Measurements from ENCODE around the gene CUX1.

Gene CUX1

DNA sequence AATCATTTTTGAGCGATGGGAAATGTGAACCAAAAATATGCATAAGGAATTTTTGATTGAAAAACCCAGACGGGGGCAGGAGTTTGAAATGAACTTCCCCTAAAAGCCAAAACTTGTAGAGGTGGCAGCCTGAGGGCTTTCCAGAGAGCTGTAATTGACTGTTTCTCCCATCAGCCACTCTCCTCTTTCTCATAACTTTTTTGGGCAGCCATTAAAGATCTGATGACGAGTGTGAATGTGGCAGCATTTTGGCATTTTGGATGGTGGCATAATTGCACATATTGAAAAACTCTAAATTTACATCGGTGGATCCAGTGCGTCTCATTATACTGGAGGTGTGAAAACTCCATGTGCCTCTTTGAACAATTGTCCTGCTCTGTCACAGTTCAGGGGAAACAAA, 159.0 kb downstream of the CUX1 start:
- peaks cover 11% of the 10 kb centered on the region; the same call in 1 of the 2 replicates for H3K36me3 ChIP-seq (ENCODE audit: insufficient read depth, low read length)
- H2AFZ ChIP-seq (ENCODE audit: low read depth, low read length), result no peak overlapping the region
- no peak overlapping the region for H3K4me3 ChIP-seq (ENCODE audit: low read depth in 1 of 2, low read length in 2 of 2)
- H3K4me2 ChIP-seq (ENCODE audit: insufficient read depth, low read length), result no peak overlapping the region
- TF ChIP-seq, protein P1, sequence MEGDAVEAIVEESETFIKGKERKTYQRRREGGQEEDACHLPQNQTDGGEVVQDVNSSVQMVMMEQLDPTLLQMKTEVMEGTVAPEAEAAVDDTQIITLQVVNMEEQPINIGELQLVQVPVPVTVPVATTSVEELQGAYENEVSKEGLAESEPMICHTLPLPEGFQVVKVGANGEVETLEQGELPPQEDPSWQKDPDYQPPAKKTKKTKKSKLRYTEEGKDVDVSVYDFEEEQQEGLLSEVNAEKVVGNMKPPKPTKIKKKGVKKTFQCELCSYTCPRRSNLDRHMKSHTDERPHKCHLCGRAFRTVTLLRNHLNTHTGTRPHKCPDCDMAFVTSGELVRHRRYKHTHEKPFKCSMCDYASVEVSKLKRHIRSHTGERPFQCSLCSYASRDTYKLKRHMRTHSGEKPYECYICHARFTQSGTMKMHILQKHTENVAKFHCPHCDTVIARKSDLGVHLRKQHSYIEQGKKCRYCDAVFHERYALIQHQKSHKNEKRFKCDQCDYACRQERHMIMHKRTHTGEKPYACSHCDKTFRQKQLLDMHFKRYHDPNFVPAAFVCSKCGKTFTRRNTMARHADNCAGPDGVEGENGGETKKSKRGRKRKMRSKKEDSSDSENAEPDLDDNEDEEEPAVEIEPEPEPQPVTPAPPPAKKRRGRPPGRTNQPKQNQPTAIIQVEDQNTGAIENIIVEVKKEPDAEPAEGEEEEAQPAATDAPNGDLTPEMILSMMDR (IDR thresholded peaks at IDR 0.05; ENCODE audit: borderline replicate concordance, extremely low read depth, low read length, poor library complexity, severe bottlenecking), result no peak
- TF ChIP-seq EZH2 (IDR thresholded peaks at IDR 0.05; ENCODE audit: borderline replicate concordance, low read depth, low read length, severe bottlenecking), result no peak
- H3K27ac ChIP-seq (ENCODE audit: low read length), result no peak overlapping the region
- ATAC-seq (ENCODE audit: insufficient read depth, low read depth) (no peak), DNase-seq (no peak)
- H3K27me3 ChIP-seq (ENCODE audit: insufficient read depth, low read length, poor library complexity), result no peaks in the 10 kb centered on the region
- H3K79me2 ChIP-seq (ENCODE audit: insufficient read depth, low read length), result peaks cover 92% of the 10 kb centered on the region
- no peaks in the 10 kb centered on the region for H3K9me3 ChIP-seq (ENCODE audit: insufficient read depth, low read length, severe bottlenecking)
- peaks cover 10% of the 10 kb centered on the region for H4K20me1 ChIP-seq (ENCODE audit: insufficient read depth, low read length)
- no peaks in the 10 kb centered on the region for H3K4me1 ChIP-seq (ENCODE audit: insufficient read depth, low read length)
- no peak overlapping the region for H3K9ac ChIP-seq (ENCODE audit: low read depth, low read length)

DNA sequence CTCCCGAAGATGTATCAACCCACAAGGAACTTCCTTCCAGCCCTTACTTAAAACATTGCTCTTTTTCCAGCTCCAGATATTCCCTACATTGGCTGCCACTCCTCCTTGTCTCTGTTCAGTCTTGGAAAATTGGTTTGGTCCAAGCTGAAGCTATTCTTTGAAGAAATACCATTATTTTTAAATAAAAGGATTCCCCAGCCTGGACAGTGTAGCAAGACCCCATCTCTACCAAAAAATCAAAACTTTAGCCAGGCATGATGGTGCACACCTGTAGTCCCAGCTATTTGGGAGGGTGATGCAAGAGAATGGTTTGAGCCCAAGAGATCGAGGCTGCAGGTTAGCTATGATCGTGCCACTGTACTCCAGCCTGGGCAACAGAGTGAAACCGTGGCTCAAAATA, 159.8 kb downstream of the CUX1 start:
- Histone ChIP-seq H3K79me2 (ENCODE audit: insufficient read depth, low read length) (peaks cover 94% of the 10 kb centered on the region), H3K27me3 (ENCODE audit: insufficient read depth, low read length, poor library complexity) (no peaks in the 10 kb centered on the region), H3K4me3 (ENCODE audit: low read depth in 1 of 2, low read length in 2 of 2) (no peak overlapping the region), H3K4me2 (ENCODE audit: insufficient read depth, low read length) (no peak overlapping the region), H4K20me1 (ENCODE audit: insufficient read depth, low read length) (peaks cover 9% of the 10 kb centered on the region), H3K27ac (ENCODE audit: low read length) (no peak overlapping the region), H3K4me1 (ENCODE audit: insufficient read depth, low read length) (no peaks in the 10 kb centered on the region), H2AFZ (ENCODE audit: low read depth, low read length) (no peak overlapping the region), H3K9me3 (ENCODE audit: insufficient read depth, low read length, severe bottlenecking) (no peaks in the 10 kb centered on the region), H3K36me3 (ENCODE audit: insufficient read depth, low read length) (peaks cover 9% of the 10 kb centered on the region; the same call in 1 of the 2 replicates), H3K9ac (ENCODE audit: low read depth, low read length) (no peak overlapping the region)
- DNase-seq, result no peak
- ATAC-seq (ENCODE audit: insufficient read depth, low read depth), result no peak
- TF ChIP-seq EZH2 (IDR thresholded peaks at IDR 0.05; ENCODE audit: borderline replicate concordance, low read depth, low read length, severe bottlenecking), result no peak
- TF ChIP-seq, protein P1 (IDR thresholded peaks at IDR 0.05; ENCODE audit: borderline replicate concordance, extremely low read depth, low read length, poor library complexity, severe bottlenecking), result no peak

DNA sequence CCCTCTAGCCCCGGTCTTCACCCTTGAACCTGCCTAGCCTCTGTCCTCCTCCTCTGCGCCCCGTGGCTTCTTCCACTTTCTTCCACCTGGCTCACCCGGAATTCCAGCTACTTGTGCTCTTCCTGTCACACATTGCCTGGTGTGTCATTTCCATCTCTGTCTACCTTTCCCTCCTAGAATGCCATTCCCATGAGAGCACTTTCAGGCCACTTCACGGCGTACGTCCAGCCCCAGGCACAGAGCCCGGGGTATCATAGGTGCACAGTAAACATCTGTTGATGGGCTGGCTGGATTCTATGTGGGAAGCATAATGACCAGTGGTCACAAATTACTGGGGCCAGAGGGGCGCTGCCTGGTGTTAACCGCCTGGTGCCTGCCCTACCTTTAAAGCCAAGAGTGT, 161.3 kb downstream of the CUX1 start:
- peaks cover 9% of the 10 kb centered on the region for H3K36me3 ChIP-seq (ENCODE audit: insufficient read depth, low read length)
- H2AFZ ChIP-seq (ENCODE audit: low read depth, low read length), result no peak overlapping the region
- ATAC-seq (ENCODE audit: insufficient read depth, low read depth) (no peak), DNase-seq (no peak)
- no peak overlapping the region for H3K4me2 ChIP-seq (ENCODE audit: insufficient read depth, low read length)
- H3K79me2 ChIP-seq (ENCODE audit: insufficient read depth, low read length), result peaks cover 94% of the 10 kb centered on the region
- peak overlapping the region; percentile 40 for H3K27ac ChIP-seq (ENCODE audit: low read length)
- no peak overlapping the region for H3K4me3 ChIP-seq (ENCODE audit: low read depth in 1 of 2, low read length in 2 of 2)
- no peaks in the 10 kb centered on the region for H3K27me3 ChIP-seq (ENCODE audit: insufficient read depth, low read length, poor library complexity)
- no peaks in the 10 kb centered on the region for H4K20me1 ChIP-seq (ENCODE audit: insufficient read depth, low read length)
- no peaks in the 10 kb centered on the region for H3K9me3 ChIP-seq (ENCODE audit: insufficient read depth, low read length, severe bottlenecking)
- H3K4me1 ChIP-seq (ENCODE audit: insufficient read depth, low read length), result peaks cover 6% of the 10 kb centered on the region; the same call in 1 of the 2 replicates
- TF ChIP-seq EZH2 (IDR thresholded peaks at IDR 0.05; ENCODE audit: borderline replicate concordance, low read depth, low read length, severe bottlenecking), result no peak
- TF ChIP-seq, protein P1 (IDR thresholded peaks at IDR 0.05; ENCODE audit: borderline replicate concordance, extremely low read depth, low read length, poor library complexity, severe bottlenecking), result no peak
- H3K9ac ChIP-seq (ENCODE audit: low read depth, low read length), result no peak overlapping the region
